ENCODE measurements around the gene FNDC3A.
A peak's percentile ranks its signal among the peaks of the same experiment; 100 is the strongest.

FNDC3A gene, protein sequence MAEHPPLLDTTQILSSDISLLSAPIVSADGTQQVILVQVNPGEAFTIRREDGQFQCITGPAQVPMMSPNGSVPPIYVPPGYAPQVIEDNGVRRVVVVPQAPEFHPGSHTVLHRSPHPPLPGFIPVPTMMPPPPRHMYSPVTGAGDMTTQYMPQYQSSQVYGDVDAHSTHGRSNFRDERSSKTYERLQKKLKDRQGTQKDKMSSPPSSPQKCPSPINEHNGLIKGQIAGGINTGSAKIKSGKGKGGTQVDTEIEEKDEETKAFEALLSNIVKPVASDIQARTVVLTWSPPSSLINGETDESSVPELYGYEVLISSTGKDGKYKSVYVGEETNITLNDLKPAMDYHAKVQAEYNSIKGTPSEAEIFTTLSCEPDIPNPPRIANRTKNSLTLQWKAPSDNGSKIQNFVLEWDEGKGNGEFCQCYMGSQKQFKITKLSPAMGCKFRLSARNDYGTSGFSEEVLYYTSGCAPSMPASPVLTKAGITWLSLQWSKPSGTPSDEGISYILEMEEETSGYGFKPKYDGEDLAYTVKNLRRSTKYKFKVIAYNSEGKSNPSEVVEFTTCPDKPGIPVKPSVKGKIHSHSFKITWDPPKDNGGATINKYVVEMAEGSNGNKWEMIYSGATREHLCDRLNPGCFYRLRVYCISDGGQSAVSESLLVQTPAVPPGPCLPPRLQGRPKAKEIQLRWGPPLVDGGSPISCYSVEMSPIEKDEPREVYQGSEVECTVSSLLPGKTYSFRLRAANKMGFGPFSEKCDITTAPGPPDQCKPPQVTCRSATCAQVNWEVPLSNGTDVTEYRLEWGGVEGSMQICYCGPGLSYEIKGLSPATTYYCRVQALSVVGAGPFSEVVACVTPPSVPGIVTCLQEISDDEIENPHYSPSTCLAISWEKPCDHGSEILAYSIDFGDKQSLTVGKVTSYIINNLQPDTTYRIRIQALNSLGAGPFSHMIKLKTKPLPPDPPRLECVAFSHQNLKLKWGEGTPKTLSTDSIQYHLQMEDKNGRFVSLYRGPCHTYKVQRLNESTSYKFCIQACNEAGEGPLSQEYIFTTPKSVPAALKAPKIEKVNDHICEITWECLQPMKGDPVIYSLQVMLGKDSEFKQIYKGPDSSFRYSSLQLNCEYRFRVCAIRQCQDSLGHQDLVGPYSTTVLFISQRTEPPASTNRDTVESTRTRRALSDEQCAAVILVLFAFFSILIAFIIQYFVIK

DNA sequence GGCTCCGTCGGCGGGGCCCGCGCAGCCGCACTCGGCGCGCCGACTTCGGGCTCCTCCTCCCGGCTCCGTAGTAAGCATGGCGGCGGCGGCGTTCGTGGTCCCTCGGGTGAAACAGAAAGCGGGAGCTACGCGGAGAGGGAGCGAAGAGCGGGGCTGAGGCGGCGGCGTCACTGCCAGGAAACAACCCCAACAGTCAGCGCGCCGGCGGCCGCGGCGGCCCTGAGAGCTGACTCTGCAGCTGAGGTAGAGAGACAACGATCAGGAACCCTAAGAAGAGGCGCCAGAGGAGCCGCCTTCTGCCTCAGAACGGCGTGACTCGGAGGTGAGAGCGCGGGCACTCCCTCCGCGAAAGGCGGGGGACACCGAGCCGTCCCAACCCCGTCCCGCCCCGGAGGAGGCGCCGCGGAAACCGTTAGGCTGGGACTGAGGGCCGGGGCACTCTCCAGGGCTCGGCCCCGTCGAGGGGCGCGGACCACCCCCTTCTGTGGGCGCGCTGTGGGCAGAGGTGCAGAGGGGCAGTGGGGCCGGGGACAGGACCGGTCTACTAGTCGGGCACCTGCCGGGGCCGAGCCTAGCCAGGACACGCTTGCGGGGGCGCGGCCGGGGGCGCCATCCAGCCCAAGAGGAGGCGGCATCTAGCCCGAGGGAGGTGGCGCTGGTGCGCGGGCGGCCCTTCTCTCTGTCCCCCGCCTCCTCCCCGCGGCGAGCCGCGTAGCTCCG is at the start of gene FNDC3A:
Gene FNDC3A, plus strand, starts transcription at position 57 of the 720 bp plus-strand sequence. CDS start 30,279 bp downstream, outside the sequence.
- peak; percentile 85 for DNase-seq
- peak; percentile 81 for ATAC-seq

DNA sequence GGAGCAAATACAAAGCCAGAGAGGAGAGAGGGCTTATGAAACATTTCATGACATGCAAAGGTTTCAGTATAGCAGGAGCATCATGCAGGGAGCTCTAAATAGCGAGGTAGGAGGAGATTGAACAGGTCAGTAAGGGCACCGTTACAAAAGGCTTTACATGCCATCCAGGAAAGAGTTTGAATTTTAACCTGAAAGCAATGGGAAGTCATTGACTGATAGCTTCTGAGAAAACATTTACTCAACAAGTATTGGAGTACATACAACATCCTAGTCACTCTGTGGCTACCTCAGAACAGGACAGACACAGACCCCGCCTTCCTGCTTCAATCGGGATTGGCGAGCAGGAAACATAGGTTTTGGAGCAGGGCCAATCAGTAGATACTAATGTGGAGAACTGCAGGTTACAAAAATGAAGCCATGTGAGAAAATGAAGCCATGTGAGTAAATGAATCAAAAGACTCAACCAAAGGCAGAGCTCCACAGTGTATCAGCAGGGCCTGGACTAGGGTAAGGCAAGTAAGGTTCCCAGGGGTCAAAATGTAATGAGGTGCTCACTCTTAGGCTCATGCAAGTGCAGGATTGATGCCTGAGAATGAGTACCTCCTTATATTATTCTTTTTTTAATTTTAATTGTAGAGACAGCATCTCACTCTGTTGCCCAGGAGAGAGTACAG is 46.8 kb upstream of the FNDC3A start:
- DNase-seq, result no peak

DNA sequence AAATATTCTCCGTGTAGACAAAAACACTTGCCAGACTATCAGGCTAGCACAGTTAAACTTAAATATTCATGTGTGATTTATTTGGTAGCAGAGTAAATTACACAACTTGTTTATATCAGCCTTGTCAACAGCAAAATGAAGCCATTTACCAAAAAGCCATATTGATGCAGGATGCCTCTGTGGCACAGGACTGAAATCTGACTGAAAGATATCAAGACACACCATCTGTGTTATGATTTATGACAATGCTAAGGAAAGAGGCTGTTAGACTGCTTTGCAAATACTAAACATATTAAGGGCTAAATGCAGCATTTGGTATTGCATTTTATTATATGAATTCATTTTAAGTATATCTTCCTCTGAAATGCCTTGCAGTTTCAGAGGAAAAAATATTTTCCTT is 44.8 kb upstream of the FNDC3A start:
- no peak for DNase-seq

More for the DNA sequence above, 46.8 kb upstream of the FNDC3A start:
- ATAC-seq, result no peak

DNA sequence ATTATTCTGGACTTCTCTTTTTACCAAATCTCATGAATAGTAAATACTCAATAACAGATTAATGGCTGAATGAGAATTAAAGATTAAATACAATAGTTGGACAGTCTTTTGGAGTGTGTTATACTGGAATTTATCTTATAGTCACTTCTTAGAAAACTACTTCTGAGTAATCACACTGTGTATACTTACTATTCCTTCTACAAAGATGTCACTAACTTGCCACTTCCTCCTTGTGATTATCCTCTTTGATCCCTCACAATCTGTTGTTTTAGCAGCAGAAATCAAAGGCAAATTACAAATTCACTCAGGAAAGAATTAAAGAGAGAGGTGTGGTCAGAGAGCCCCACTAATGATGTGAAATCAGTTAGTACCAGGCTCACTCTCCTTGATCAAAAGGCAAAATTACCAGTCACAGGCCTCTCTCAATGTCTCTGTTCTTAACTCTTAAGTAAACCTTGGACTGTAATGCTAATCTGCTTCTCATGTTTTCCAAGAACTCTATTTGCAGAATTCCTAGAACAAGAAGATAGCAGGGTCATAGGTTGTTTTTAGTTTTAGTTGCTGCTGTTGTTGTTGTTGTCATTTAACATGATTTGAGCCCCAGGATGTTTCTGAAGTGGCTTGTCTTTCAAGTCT is 37.3 kb upstream of the FNDC3A start:
- DNase-seq, result no peak
- no peak for ATAC-seq

More for the DNA sequence above, 44.8 kb upstream of the FNDC3A start:
- ATAC-seq, result no peak

DNA sequence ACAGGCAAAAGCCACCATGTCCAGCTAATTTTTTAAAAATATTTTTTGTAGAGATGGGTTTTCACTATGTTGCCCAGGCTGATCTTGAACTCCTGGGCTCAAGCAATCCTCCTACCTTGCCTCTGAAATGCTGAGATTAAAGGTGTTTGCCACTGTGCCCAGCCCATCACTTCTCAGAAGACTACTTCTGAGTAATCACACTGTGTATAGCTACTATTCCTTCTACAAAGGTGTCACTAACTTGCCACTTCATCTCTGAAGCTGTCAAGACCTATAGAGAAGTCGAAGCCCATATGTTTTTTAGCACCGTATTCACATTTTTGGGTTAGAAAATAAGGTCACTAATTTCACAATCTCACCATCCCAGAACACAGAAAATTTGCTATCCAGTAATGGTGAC is 36.0 kb upstream of the FNDC3A start:
- DNase-seq (no peak), ATAC-seq (no peak)

DNA sequence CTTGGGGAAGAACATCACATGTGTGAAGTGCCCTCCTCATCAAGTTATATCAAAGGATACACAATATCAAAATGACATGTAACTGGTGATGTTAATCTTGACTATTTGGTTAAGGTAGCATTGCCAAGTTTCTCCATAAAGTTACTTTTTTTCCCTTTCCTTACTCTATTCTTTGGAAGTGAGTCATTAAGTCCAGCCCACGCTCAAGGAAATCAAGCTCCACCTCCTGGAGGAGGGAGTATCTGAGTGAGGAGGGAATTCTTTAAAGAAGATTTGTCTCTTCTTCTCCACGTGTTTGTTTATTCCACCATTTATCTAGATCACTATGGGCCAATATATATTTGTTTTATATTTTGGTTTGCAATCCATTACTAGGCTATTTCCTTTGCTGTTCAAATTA is 33.6 kb upstream of the FNDC3A start:
- ATAC-seq, result no peak

DNA sequence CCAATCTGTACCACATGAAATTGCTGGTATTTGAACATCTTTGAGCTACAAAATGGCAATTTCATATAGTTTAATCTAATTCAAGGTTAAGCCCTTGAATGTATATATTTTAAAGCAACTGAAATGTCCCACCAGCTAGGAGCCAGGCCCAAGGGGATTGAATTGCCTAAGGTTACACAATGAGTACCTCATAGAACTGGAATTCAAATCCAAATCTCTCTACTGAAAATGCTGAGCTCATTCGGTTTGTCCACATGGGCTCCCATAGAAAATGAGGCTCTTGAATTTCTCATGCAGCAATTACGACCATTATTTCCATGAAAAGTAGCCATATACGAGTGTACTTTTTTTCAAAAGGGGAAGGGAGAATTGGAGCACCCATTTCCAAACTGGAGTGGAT is 31.5 kb upstream of the FNDC3A start:
- ATAC-seq, result no peak
- no peak for DNase-seq

More for the DNA sequence above, 33.6 kb upstream of the FNDC3A start:
- no peak for DNase-seq

DNA sequence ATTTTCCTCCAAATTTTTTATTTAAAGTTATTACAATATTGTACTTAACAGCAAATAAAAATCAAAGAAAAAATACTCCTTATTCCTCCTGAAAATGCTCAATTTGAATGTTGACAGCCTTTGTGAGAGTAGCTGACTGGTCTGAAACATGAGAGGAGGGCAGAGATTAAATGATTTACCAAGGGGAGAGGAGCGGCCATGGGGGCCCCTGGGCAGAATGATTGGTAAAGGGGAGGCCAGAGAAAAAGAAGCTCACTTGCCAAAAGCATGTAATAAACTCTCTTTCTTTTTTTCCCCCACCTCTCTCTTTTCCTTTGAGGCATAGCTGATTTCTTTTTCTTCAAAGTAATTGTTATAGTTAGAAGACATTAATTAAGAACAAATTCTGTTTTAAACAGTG is 30.1 kb upstream of the FNDC3A start:
- ATAC-seq (no peak), DNase-seq (no peak)

DNA sequence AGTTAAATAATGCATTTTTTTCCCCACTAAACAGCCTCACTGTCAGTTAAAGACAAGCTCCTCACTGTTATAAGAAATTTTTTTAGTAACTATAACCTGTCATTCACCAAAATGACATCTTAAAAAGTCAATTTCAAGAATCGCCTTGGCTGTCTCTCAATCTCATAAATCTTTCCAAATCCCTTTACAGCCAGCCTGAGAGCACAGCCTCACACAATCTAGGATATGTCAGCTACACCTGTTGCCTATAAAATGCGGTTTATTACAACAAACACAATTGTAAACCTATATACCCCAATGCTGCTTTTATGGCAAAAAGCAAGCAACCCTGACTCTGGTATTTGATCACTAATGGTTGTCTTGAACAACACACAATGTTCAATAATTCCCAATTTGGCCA is 29.5 kb upstream of the FNDC3A start:
- ATAC-seq, result no peak

DNA sequence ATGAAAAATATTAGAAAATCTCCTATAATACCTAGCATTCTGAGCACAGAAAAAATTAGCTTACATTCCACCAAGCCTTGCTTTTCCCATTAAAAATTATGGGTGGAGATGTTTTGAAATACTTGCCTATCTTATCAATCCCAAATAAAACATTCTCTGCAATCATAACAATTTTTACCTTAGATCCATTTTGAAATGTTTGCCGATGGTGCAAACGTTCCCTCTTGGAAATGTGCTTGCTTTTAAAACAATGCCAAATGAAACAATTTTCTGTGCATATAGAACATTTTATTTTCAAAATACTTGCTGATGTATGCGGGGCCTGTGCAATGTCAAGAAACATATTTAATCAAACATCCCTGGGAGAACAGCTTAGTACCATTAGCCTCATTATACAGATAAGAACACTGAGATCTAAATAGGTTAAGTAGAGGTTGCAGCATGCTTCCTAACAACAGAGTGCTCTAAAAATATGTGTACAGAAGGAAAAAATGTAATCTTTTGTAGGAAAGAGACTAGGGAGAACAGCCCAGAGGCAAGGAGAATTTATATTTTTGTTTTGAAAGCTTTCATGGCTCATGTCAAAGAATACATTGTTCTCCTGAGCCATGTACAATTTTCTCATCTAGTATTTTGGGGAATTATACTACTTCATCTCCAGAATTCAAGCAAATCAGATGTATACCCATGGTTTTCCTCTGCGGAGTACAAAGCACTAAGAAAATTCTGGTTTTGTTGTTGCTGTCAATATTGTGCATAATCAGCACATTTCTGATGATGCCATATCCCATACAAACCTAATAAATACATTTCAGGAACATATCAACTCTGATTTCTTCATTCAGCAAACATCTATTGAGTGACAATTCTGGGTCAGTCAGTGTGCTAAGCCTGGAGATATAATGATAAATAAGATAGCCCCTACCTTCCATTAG is 25.9 kb upstream of the FNDC3A start:
- ATAC-seq, result no peak
- no peak for DNase-seq

More for the DNA sequence above, 29.5 kb upstream of the FNDC3A start:
- DNase-seq, result no peak

DNA sequence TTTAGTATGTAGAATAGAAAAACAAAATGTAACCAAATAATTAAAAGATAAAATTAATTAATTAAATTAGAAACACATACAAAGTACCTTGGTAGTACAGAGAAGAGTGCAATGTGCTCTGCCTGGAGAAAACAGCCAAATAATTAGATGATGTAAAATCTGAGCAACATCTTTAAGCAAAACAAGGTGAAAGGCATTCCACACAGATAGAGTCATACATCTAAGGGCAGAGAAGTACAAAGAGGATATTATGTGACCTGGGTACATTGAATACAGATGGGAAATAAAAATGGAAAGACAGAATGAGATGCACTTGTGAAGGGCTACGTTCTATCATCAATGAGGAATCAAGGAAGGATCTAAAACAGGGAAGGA is 25.2 kb upstream of the FNDC3A start:
- no peak for ATAC-seq

DNA sequence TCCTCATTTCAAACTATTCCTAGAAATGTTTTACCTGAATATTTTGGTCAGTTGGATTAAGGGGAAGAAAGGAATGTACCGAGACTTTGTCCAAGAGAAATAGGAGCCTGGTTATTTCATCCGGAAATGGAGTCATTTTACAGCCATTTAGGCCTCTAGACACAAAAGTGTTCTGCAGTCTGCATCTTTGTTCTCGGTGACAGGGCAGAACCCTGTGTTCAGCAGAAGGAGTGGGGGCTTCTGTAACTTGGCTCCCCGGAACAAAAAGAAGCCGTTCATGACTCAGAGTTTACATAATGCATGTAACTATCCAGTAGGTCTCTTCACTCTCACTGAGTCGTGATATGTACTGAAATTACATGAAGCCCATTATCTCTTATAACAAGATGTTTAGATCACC is 21.6 kb upstream of the FNDC3A start:
- ATAC-seq, result no peak
- no peak for DNase-seq

More for the DNA sequence above, 25.2 kb upstream of the FNDC3A start:
- no peak for DNase-seq

DNA sequence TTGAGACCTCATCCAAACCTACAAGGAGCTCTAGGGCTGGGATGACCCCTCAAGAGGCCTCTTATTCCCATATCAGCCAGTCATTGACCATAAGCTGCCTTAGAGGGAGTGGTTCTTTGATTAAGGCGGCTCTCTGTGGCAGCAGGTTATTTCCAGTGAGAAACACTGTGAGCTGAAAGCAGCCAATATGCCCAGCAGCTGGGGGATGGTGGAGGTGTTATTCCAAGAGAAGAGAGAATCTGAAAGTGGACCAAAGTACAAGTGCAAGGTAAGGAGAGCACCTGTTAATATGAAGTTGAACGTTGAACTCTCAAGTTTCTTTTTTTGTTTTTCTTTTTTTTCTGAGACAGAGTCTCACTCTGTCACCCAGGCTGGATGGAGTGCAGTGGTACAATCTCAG is 20.2 kb upstream of the FNDC3A start:
- no peak for DNase-seq
- ATAC-seq, result no peak

DNA sequence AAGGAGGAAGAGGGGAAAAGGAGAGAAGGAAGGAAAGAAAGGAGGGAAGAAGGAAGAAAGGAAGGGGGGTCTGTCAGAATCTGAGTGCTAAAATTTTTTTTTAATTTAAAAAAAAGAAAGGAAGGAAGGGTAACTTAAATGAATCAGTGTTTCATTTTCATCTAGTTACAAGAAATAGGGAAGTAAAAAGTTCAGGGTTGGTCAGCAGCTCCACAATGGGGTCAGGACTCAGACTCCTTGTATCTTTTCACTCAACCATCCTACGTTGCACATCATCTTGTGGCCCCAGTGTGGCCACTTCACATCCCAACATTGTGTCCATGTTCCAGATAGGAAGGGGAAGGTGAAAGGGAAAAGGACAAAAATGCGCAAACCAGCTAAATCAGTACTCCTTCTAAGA is 14.3 kb upstream of the FNDC3A start:
- DNase-seq (no peak), ATAC-seq (no peak)

DNA sequence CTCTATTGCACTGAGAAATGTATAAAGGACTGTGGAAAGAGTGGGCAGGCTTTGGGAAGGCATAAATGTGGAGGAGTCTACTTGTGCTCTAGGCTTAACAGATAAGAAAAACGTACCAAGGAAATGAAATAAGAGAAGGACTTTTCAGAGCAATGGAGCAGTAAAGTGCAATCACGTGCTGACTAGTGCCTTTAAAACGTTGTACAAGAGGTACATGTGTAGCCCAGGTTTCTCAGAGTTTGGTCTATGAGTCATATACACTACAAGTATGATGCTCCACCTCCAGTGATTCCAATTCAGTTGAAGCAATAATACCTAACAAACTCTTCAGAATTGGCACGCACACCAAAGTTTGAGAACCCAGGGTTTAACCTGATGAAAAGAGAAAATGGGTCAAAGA is 13.4 kb upstream of the FNDC3A start:
- ATAC-seq, result no peak

DNA sequence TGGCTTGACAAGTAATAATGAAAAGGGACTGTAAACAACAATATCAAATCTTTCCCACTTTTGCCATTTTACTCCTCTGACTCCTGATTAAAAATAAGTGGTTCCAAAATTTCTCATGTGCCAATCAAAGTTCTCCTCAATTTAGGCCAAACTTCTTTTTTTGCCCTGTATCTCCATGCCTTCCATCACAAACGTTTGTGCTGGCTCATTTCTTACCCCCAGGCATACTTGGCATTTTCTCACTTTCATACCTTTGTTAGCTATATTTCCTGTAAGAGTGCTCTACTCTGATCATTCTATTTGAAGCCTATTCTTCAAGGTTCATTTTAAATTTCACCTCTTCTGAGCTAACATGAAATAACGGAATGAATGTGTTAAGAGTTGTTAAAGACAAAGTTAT is 10.0 kb upstream of the FNDC3A start:
- ATAC-seq, result no peak
- no peak for DNase-seq

More for the DNA sequence above, 13.4 kb upstream of the FNDC3A start:
- no peak for DNase-seq

DNA sequence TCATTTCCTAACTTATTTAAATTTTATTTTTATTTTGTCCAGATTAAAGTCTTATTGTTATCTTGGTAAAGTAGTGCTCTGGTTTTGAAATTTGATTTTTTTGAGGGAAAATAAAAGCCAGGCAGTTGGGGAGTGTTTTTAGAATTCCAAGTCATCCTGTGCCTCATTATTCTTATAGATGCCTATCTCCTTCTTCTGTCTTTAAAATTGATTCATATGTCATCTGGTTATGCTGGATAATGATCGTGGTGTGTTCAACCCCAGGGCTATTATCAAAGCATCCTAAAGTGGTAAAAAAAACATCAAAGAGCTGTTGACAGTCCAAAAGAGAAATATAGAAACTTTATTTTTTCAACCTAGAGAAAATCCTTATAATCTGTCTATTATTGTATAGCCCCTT is 6.0 kb upstream of the FNDC3A start:
- DNase-seq (no peak), ATAC-seq (no peak)

DNA sequence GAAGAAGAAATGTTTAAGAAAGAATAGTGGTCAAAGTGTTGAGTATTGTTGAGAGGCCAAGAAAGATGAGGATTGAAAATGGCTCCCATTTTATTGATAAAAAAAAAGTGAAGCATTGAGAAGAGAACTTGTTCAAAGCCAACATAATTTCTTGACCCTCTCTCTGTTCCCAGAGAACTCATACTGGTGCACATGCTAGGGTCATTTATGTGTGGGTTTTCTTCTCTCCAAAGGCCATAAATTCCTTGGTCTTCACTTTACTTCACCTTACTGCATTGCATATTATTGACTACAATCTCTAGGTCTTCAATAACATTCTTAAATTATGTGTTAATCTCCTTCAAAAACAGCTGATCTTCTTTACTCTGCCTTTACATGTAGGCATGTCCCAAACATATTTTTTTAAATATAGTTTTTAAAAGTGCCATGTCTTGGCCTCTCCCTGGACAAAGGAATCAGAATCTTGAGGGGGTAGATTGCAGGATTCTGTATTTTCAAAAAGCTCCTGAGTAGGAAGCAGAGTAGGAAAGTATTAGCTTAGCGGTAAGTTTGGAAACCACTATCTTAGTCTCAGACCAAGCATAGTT is 1.8 kb upstream of the FNDC3A start:
- no peak for DNase-seq
- no peak for ATAC-seq

Measured in stimulated activated naive CD8-positive, alpha-beta T cell treated with anti-CD3 and anti-CD28 coated beads, Interleukin-15, Interleukin-2, amounts not matched to agents 100 U/mL and 50 U/mL, for 24 hours (primary cell).